Inflammatory macrophage treated with lipopolysaccharide for 1 hour (primary cell): ENCODE measurements around the gene VSNL1.

Experiments used
- DNase-seq, 2 donors: peaks; one replicate each; pipeline ENCODE4 v3.0.0-alpha.2; 2020 to 2022

The VSNL1 gene

GRCh38 chr2:17615728-17616351 is 75.3 kb downstream of the VSNL1 start:
- no peak for DNase-seq

DNA sequence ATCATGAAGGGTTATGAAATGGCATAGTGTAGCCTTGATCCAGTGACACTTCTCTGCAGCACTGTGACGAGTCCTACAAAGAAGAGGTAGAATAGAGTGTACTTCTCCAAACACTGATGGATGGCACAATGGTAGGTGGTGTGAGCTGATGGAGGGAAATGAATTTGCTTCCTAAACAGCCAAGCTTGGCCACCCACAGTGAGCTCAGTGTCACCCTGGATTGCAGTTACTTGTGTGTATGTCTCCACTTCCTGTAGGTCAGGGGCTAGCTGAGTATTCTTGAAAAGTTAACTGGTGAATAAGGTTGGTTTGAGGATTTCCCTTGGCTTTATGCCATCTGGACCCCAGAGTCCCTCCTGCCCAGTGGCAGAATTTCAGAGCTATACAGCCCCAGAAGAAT is 75.9 kb downstream of the VSNL1 start:
- no peak for DNase-seq

- DNase-seq: no peak
Observed at GRCh38 chr2:17617516-17617915, 77.0 kb downstream of the VSNL1 start.

DNA sequence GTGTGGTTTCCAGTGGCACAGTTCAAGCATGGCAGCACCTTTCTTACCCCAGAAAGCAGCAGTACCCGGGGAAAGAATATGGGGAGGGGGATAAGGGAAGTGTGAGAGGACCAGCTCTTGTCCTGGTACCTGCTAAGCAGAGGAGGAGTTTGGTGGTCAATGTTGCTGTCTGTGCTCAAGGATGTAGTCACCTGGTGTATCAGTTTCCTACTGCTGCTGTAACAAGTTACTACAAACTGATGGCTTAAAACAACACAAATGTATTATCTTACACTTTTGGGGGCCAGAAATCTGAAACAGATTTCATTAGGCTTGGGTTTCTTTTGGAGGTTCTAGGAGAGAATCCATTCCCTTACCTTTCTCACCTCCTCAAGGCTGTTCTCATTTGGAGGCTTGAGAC is 77.5 kb downstream of the VSNL1 start:
- DNase-seq: no peak

GRCh38 chr2:17620280-17620679 is 79.8 kb downstream of the VSNL1 start:
- no peak for DNase-seq

DNA sequence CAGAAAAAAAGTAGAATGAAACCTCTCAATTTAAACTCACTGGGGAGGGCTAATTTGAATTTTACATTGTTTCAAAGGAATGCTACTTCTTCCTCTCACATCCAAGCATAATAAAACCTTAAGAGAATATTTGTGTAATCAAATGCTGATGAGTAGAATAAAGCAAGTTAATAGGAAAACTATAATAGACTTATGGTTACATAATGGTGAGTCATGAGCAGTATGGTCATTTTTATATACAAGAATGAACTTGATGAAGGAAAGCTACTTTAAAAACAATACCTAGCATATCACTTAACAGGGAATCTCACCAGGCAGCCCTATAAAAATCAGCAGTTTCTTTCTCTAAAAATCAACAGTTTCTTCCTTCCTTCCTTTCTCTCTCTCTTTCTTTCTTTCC is 80.3 kb downstream of the VSNL1 start:
- DNase-seq: no peak

DNA sequence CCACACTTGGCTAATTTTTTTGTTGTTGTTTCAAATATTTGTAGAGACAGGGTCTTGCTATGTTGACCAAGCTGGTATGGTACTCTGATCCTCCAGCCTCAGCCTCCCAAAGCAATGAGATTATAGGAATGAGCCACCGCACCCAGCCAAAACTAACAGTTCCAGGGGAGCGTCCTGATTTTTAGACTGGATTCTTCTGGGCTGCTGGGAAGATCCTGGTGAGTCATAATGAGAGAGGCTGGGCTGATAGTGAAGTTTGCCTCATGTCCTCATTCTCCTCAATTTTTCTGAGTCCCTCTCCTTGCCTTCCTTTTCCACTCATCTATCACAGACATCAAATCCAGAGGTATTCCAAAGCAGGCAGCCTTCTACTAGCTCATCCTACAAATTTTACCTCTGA is 81.3 kb downstream of the VSNL1 start:
- DNase-seq: no peak

DNA sequence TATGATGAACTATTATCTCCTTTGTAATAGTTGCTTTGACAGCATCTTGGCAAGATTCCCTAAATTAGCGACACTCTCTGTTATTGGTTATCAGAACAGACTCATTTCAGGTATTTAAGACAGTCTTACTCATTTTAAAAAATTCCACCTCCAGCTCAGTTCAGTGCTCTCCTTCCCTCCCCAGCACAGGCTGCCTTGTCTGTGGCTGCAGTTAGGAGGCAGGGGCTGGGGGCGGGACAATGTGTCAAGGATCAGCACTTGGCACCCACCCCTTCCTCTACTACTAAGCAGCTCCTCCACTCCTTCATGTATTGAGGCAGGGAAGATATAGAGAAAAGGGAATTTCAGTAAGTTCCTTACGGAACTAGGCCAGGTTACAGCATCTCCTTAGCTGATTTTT is 85.0 kb downstream of the VSNL1 start:
- DNase-seq: no peak

DNA sequence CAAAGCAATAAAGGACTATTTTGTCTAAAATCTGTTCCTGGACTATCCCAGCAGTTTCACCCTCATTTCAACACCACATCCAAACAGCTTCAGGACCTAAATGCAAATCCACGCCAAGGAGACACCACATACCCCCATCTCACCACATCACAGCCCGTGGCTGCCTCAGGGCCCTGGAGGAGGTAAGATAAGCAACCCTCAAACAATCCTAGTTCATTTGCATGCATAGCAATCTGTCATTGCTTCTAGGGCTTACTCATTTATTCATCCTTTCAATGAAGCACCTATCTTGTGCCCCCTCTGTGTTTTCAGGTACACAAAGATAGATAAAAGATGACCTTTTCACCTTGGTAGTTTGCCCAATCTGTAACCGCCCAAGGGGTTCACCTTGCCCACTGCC is 86.5 kb downstream of the VSNL1 start:
- no peak for DNase-seq

- DNase-seq: no peak
Observed at GRCh38 chr2:17627434-17627833, 86.9 kb downstream of the VSNL1 start.

DNA sequence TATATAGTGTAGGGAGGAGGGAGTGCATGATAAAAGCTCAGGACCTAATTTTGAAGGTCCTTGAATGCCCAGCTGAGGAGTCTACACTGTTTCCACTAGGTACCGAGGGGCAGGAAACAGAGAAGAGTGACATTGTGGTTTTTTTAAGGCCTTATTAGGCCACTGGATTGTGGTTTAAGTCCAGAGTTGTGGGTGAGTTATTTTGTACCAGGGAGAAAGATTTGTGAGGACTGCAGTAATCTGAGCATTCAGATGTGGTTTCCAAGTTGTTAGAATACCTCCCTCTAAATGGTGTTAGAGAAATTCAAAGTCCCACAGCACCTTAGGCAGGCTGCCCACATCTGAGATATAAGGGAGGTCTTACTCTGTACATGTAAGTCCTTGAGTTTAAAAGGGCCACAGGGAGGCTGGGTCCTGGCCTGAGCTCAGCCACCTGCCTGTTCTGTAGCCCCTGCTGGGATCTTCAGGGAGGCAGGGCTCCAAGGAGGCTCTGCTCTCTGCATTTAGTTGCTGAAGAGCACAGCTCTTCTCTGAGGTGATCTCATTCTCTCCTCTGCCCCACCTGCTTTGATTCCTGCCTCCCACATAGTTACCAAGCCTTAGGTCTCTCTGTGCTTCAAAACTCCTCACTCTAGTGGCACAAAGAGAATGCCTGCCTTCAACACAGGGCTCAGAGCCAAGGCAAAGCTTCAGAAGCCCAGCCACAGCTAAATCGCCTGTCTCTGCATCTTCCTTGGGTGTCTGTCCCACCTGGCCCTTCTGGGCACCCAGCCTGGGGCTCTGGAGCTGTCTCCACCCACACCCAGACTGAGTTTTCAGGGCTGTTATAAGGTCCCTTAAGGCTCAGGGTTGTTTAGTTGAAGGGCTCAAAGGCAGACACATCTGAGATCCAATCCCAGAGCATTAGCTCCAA is 88.1 kb downstream of the VSNL1 start:
- no peak for DNase-seq

- no peak for DNase-seq
Observed at GRCh38 chr2:17630089-17630488, 89.6 kb downstream of the VSNL1 start.

- DNase-seq: no peak
Observed at GRCh38 chr2:17634997-17635396, 94.5 kb downstream of the VSNL1 start.

DNA sequence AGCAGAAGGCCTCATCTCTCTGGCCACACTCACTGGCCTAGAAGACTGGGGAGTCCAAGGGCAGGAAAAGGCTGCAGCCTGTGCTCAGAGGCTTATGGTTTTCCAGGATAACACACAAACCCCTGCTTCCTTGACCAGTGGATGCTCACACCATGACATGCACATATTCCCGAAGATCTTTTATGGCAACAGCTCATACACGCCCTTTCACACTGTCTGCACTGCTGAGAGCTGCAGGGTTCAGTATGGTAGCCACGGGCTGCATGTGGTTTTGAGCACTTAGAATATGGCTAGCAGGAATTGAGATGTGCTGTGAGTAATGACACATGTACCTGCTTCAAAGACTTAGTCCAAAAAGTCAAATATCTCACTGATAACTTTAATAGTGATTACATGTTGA is 95.8 kb downstream of the VSNL1 start:
- no peak for DNase-seq

DNA sequence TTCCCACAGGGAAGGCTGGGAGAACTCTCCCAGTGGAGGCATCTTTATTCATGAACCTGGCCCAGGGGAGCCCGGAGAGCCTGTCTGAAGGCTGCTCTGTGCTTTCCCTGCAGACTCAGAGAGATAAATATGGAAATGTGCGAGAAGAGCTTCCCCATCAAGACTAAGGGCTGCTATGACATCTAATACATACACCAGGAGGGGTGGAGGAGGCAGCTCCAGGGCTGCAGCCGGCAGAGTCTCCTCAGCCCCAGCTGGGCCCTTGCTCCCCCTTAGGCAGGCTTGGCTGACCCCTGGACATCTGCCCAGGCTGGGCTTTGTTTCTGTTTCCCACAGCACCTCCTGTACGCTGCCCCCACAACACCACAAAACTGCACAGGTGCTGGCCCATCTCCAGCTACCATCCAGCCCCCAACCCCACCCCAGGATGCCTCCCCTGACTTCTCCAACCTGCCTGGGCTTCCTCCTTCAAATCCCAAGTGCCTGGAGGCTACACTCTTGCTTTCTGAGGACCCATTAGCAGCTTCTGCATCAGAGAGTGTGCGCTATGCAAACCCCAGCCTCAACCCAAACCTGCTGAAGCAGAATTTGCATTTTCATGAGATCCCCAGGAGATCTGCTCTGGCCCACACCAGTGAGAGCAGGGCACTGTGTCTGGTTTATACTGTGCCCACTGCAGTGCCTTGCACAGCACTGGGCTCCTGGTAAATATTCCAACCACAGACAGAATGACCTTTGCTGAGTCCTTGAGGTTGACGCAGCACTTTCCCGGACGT is 96.8 kb downstream of the VSNL1 start:
- no peak for DNase-seq

GRCh38 chr2:17638196-17638743 is 97.8 kb downstream of the VSNL1 start:
- DNase-seq: no peak

GRCh38 chr2:17640406-17640805 is 99.9 kb downstream of the VSNL1 start:
- DNase-seq: peak in 1 of 2 donors; percentile 17

DNA sequence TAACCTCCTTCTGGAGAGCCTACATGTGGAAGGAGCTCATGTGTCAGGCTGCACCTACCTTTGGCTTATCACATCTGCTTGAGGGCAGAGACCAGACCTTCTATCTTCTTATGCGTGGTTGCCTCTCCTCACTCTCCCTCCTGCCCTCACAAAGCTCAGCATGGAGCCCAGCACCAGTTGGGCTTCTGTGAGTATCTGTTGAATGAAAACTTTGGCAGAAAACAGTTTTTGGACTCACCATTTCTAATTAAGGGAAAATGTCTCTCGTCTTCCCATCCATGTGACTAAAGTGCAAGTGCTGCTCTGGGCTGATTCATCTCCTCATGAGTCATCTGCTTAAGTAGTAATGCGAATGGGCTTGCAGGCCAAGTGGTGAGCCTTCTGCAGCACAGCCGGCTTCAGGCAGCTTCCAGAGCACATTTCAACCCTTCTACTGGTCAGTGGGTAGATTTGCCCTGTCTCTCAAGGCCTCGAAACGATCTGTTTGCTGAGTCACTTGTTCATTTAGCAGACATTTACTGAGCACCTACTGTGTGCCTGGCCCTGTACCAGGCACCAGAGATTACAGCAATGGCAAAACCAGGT is 102.6 kb downstream of the VSNL1 start:
- DNase-seq: peak; percentile 72 to 84

DNA sequence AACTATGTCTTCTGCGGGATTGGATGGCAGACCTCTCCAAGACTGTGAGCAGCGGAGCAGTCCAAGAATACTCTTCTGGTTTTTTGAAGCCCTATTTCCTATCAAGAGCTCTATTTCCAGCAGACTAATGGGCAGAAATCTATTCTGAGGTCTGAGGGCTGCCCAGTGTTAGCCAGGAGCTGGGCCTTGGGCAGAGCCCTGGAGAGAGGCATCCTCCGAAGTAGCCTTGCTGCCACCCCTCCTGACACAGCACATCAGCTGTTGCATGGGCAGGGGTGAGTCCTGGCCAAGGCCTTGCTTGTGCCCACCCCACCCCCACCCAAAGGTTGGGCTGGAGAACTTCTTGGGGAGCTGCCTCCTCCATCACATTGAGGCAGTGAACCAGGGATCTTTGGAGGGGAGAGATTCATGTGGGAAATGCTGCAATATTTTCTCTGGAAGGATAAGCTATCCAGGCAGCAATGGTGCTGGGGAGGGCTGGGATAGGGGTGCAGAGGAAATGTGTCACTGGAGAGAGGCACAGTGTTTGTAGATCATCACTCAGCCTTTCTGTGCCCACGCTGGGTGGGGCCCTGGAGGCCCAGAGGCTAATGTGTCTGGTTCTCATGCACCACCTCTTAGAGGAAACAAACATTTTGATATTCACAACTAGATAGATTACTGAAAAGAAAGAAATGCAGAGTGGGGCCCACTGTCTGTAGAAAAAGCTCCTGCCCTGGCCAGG is 104.7 kb downstream of the VSNL1 start:
- DNase-seq: peak; percentile 40

DNA sequence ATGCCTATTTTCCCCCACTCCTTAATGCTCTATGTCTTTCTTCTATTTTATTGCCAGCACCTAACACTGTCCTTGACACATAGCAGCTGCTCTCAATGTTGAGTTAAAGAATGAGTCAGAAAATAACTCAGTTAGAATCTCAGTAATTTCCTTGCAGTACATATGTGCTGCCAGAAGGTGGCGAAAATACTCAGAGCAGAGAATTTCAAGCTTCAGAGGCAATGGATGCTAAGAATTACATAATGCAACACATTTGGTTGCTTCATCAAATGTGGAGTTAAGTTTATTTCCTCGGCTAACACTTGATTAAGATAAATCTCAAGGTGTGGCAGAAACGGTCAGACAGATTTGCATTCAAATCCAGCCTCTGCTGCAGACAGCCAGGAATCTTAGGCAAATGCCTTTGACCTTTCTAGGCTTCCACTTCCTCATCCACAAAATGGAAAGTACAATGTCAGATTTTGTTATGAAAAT is 105.6 kb downstream of the VSNL1 start:
- peak; percentile 77 to 89 for DNase-seq

DNA sequence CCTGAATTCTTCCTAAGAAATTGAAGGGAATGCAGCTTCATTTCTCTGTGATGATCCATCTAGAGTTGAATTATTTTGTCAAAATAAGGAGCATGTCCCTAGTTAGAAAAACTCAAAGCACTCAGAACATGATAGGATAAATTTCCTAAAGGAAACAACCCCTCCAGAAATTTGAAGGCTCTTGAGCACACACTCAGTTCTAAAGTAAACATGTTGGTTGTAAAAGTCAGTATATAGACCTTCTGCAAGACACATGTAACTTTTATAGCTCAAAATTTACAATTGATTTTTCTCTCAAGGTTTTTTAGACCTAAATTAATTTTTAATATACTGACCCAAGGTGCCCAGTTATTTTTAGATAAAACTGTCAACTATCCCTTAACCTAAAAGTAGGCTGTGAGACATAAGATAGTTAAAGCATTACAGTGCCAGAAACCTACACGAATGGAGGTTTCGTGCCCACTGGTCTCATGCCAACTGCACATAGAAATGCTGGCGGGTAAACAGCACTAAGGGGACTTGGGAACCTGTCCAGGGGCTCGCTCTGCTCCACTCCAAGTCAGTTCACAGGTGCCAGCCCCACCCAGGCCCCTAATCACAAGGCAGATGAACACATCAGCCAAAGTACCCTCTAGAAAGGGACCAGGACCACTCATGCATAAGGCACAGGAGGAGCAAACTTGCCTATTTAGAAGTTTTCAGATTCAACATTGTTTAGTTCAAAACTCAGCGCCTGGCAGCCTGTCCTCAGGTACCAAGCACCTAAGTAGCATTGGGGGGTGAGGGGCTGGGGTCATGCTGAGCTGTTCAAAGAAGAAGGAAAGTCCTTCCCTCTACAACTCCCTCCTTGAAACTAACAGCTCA is 106.6 kb downstream of the VSNL1 start:
- no peak for DNase-seq
